ENCODE measurements around the gene DMD.

- no peak for TF ChIP-seq POLR2AphosphoS5 (IDR thresholded peaks at IDR 0.05; ENCODE audit: low read depth, low read length)
- no peak for TF ChIP-seq POLR2A (IDR thresholded peaks at IDR 0.05; ENCODE audit: low read depth, low read length)
Measured at GRCh38 chrX:32571579-32571978, 639.8 kb downstream of the DMD start.
